ENCODE results near the gene TSPAN18.

Gene TSPAN18

DNA sequence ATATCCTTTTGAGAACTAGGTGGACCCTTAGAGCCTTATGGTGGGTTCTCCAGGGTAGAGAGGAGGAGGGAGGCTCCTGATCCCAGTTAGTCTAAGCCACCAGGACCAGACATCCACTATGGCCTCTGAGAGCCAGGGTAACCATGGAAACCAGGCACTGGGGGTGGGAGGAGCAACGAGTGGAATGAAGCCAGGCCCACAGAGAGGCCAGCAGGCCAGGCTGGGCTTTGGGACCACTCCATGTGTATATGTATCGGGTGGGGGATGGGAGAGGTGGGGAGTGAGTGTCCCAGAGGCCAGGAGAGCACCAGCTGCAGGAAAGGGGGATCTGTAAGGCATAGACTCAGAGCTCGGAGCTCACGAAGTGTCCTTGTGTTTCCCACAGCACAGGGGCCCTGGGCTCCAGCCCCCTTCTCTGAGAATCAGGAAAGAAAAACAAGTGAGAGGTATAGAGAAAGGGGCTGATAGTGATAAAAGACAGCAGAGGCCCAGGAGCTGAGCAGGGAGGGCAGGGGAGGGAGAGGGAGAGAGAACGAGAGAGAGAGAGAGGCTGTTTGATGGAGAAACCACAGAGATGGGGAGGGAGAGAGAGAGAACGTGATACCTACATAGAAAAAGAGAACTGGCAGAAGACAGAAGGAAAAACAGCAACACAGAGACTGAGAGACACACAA lies 15.5 kb upstream of the TSPAN18 start:
- DNase-seq = no peak

DNA sequence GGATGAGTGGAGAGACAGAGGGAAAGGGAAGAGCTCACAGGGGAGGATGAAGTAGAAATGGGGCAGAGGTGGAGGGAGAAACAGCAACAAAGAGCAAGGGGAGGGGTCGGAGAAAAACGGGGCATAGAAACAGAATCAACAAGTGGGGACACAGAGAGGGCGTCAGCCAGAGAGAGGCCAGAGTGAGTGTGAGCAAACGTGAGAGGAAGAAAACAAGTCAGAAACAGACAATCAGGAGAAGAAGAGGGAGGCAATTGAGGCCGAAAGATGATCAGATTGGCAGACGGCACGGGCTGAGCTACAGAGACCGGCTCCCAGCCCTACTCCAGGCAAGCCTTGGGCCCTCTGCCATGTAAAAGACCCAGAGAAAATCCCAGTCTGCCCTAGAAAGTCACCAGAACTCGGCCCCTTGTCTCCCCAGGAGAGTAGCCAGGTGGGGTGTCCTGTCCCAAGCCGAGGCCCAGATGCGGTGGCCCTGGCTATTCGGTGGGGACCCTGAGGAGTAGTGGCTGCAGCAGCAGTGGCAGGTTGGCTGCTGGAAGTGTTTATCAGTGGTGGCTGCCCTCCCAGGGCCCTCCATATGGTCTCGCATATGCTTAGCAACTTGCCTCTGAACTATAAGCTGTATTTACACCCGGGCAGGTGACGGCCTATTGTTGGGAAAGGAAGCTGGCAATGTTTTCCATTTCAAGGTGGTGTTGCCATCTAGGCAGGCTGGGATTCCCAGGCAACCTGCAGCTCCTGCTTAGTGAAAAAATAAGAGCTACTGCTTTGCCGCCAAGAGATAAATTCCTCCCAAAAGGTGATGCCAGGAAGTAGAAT lies 14.8 kb upstream of the TSPAN18 start:
- DNase-seq = no peak

DNA sequence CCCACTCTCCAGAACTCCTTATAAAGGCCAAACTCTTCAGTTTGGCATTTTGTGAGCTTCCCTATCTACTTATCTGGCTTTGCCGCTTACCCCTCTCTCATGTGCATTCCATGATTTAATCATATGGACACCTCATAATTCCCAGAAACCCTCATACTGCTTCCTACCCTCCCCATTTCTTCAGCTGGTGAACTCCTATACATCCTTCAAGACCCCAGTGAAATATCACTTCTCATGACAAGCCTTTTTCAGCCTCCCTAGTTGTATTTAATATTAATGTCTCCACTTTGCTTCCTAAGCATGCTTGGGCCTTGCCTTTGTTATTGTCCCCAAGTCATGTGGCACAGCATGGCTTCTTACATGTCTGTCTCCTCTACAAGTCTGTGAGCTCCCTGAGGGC lies 13.7 kb upstream of the TSPAN18 start:
- DNase-seq = no peak

DNA sequence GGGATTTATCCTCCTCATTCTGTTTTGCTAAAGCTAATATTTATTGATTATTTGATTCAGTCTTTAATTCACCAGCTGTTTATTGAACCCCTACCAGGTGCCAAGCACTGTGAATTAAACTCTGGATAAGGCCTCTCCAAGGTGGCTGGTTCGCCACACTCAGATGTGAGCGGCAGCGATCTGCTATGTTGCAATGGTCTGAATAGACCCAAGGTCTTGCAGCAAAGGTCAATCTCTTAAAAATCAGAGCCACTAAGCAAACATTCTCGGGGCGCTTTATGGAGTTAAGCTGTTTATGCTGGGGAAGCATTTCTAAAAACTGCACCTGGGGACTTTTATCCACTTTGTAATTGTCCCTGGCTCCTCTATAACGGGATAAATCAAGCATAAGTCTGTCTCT lies 10.5 kb upstream of the TSPAN18 start:
- no peak for DNase-seq

DNA sequence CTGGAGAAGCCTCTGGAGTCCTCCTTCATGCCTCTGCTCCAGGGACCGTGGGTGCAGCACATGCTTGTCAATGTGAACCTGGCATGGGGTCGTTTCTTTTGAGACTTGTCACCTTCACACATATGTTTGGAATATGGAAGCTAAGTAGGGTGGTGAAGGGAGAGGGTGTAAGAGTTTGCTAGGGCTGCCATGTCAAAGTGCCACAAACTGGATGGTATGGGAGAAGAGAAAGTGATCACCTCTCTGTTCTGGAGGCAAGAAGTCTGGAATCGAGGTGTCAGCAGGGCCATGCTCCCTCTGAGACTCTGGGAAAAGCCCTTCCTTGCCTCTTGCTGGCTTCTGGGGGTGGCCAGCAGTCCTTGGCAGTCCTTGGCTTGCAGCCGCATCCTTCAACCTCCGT lies 8.7 kb upstream of the TSPAN18 start:
- DNase-seq = no peak

DNA sequence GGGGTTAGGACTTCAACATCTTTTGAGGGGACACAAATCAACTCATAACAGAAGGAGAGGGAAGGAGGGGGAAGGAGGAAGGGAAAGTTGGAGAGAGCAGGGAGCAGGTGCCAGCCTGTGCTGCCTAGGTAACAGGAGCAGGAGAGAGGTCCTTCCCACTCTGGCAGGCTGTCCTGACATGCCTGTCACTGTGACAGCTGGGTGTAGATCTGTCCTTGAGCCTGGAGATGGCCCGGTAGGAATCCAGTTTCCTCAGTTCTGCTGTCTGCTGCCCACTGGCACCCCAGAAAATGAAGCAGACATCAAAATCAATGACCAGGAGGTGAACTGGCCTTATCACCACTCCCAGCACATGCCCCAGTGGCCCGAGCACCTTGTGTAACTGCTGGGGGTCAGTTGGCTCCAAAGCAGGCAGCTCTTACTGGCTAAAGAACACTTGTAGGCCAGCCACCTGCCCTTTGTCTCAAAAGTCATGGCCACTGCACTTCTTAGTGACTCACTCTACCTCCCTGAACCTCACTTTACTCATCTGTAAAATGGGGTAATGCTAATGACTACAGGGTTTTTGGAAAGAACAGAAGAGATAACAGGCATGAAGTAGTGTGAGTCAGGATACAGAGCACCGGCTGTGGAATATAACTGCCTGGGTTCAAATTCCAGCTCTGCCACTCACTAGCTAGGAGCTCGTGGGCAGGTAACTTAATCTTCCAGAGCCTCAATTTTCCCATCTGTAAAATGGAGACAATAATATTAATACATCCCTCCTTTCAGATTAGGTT lies 8.0 kb upstream of the TSPAN18 start:
- DNase-seq = no peak

DNA sequence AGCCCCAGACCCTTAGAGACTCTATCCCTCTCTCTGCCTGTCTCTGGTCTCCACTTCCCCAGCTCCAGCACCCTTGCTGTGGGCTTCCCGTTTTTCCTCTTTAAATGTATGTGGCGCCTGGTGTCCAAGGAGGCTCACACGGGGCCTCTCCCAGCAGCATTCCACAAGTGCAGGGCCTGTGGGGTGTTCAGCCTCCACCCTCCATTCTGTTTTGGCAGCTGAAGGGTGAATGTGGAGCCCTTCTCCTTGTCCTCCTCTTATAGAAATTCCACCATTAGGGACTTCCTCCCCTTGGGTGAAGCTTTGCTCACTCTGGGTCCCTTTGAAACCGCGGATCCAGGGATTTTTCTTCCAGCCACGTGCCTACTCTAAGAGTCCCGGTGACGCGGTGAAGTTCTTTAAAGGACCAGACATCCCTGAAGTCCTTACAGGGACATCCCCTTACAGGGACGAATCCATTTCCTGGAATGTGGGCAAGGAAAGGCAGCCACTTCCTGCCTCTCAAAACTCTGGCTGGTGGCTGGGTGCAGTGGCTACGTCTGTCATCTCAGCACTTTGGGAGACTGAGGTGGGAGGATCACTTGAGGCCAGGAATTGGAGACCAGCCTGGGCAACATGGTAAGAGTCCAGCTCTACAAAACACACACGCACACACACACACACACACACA lies 1.6 kb upstream of the TSPAN18 start:
- DNase-seq = peak; percentile 79

DNA sequence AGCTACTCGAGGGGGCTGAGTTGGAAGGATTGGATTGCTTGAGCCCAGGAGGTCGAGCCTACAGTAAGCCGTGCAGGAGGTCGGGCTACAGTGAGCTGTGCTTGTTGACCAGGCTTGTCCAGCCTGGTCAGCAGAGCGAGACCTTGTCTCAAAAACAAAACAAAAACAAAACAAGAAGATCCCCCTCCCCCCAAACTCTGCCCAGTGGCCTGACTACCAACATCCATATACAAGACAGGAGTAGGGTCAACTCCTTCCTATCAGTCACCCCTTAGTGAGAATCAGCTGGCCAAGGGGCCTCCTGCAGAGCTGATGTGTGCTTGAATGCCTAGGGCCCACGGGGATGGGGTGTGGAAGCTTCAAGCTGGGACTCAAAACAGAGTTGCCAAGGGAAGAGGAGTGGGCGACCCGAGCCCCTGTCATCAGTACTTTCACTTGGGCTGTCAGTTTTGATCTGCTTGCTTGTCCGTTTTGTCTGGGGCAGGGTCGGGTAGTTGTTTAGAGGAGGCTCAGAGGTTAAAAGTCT lies 942 bp upstream of the TSPAN18 start:
- no peak for DNase-seq

DNA sequence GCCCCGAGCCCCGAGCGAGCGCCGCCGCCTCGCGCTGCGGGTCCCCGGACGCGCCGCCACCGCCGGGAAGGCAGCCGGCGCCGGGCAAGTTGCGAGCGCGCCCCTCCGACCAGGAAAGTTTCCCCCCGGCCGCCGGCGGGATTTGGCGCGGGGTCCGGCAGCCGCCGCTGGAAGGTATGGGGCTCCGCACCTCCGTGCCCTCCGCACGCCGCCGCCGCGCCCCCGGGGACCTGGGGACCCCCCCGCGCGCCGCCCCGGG lies 281 bp downstream of the TSPAN18 start:
- DNase-seq = no peak

DNA sequence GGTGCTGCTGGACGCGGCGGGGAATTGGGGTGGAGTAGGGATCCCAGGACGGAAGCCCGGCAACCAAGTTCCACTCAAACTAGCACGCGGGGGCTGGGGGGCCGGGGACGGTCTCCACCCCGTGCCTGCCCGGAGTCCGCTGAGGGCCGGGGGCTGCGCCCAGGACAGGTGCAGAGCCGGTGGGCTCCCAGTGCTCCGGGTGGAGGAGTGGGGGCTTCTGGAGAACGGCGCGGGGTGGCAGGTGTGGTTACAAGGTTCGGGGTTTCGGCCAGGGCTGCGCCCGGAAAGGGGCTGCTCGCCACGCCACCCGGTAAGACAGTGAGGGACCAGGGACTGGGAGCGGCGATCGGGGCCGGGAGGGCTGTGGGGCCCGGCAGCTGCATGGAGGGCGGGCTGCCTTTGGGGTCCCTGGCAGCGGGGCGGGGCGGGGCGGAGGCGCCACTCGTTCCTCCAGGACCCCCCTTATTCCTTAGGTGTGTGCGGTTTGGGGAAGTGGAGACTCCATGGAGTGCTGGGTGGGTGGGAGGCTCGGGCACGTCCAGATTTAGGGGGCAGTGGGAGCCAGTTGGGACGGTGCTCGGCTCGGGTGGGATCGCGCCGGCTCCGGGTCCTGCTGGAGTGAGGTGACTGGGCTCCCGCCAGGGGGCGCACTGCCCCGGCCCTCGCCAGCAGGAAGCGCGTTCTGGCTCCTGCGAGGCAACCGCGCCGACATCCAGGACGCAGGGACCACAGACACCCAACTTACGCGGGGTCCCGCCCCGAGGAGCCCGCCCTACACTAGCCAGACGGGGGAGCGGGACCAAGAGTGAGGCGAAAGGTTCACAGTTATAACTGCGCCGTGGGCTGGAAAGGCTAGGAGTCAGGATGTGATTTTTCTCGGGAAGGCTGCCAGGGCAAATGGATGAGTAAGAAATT lies 868 bp downstream of the TSPAN18 start:
- peak; percentile 80 for DNase-seq

DNA sequence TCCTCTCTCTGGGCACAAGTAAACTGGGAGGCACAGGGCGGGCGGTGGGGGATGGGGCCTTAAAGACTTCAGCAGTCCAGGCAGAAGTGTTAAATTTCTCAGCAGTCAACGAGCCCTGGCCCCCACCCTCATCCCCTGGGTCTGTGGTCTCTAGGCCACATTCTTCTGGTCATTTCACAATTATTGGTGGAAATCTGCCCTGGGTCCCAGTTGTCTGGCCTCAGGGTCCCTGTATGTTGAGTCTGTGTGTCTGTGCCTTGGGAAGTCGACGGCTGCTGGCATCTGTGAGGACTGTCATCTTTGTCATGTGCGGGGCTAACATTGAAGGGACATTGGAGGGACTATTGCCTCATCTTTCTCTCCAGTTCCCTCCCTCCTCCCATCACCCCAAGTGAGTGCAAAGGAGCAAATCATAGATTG lies 1.7 kb downstream of the TSPAN18 start:
- DNase-seq = no peak

DNA sequence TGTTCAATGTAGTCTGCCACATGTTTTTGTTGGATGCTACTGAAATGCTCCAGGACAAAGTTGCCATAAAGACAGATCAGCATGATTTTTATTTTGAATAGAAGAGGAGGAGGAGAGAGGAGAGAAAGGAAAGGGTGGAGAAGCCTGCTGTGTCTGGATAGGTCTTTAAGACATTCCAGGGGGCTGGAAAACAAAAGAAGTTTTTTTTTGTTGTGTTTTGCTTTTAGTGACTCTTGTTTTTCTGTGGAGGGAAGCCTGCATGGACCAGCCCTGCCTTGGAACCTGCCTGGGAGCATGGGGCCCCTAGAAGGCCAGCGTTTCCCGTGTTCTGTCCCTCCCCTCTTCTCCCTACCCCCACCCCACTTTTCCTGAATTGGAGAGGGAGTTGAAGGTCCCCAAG lies 2.3 kb downstream of the TSPAN18 start:
- no peak for DNase-seq

DNA sequence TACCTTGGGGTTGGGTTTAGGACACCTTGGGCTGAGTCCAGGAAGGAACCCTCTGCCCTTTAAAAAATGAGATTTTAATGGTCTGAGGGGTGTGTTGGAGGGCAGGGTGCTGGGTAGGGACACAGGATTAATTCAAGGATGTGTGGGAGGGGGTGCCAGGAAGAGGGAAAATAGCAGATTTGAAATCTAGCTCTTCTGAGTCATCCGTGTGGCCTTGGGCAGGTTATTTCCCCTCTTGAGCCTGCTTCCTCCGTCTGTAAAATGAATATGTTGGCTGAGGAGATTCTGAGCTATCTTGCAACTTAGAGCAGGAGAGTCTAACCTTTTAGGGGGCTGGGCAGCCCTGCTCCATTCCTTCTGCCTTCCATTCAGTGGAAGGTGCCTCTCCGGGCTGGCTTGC lies 3.0 kb downstream of the TSPAN18 start:
- DNase-seq = no peak

DNA sequence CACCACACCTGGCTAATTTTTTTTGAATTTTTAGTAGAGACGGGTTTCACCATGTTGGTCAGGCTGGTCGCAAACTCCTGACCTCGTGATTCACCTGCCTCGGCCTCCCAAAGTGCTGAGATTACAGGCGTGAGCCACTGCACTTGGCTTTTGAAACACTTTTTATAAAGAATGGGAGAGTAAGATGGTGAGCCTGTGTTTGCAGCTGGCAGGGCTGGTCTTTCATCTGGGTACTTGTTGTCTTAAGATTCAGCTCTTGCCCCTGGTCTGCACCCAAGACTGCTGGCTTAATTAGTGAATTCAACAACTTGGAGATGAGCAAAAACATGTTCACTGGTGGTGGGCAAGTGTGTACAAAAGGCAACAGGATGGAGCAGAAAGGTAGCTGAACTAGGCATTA lies 4.0 kb downstream of the TSPAN18 start:
- DNase-seq = no peak

DNA sequence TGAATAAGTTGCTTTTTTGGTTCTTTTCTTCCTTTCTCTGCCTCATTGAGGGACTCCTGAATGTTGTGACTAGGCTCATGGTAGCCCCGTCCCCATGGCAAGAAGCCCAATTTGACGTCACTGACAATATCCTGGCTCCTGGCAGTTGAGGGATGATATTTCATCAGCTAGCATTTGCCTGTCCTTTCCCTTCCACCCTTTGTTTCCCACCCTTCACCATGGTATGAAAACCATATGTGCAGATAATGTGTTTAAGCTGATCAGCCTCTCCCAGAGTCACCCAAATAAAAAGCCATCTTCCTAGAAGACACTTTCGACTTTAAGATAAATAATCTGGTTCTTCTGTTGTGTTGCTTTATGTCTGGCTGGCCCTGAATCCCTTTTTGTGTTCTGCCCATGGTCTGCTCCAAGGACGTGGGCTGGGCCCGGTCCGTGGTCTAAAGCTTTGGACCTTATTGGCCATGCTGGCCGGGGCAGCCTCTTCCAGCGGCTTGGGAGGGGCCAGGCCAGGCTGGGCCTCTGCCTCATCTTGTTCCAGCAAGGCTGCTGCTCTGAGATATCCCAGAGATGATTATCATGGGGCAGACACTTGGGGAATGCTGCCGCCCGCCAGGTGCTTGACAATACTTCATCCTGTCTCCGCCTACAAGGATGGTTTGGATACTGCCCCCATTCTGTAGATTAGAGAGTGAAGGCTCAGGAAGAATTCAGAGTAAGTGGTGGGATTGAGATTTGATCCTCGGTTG lies 5.1 kb downstream of the TSPAN18 start:
- DNase-seq = peak; percentile 74

DNA sequence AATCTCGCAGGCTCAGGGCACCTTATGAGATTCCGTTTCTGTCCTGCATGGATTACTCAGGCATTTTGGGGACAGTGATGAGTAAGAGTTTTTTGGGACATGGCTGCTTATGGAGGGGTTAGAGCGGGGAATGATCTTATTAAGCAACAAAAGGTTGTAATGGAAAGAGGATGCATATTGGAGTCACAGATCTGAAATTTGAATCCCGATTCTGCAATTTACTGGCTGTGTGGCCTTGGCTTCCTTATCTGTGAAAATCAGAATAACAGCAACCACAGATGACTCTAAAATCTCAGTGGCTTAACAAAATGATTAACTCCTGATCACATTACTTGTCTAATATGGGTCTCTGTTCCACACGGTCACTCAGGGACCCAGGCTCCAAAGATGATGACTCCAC lies 5.8 kb downstream of the TSPAN18 start:
- no peak for DNase-seq

DNA sequence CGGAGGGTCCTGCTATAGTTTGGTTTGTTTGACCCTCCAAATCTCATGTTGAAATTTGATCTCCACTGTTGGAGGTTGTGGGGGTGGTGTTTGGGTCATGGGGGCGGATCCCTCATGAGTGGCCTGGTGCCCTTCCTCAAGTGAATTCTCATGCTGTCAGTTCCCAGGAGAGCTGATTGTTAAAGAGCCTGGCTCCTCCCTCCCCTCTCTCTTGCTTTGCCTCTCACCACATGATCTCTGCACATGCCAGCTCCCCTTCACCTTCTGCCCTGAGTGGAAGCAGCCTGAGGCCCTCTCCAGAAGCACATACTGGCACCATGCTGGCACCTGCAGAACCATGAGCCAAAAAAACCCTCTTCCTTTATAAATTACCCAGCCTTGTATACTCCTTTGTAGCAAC lies 7.1 kb downstream of the TSPAN18 start:
- no peak for DNase-seq

DNA sequence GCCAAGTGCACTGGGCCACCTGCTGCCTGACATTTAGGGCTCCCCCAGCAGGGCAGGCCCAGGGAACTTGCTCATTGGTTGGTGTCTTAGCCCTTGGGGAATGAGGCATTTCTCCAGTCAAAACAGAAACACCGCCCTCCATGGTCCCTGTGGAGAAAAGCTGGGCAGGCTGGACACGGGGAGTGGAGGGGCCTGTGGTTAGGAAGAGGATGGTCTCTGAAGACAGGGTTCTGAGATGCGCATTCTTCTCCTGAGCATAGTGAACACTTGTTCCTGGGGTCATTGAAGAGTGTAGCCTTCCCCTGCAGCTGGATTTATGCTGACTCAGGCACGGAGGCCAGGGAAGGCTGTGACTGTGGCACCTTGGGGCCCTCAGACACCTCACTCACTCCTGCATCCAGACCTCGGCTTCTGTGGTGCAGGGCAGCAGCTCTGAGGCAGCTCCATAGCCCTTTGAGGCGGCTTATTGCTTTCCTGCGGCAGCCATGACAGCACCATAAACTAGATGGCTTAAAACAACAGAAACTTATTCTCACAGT lies 8.2 kb downstream of the TSPAN18 start:
- DNase-seq = no peak

DNA sequence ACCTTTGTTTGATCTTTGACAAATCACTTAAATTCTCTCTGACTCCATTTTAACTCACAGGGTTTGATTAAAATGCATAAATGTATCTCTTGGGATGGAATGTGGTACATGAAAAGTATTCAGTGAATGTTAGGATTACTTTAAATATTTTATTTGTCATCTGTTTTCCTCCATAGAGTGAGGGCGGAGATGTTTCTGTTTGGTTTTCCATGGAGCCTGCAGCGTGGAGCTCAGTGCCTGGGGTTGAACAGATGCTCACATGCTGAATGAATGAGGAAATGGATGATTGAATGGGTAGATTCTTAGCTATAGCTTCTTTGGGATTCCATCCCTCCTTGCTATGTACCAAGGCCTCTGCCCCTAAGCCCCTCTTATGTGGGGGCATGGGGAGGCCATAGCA lies 10.0 kb downstream of the TSPAN18 start:
- peak; percentile 87 for DNase-seq

DNA sequence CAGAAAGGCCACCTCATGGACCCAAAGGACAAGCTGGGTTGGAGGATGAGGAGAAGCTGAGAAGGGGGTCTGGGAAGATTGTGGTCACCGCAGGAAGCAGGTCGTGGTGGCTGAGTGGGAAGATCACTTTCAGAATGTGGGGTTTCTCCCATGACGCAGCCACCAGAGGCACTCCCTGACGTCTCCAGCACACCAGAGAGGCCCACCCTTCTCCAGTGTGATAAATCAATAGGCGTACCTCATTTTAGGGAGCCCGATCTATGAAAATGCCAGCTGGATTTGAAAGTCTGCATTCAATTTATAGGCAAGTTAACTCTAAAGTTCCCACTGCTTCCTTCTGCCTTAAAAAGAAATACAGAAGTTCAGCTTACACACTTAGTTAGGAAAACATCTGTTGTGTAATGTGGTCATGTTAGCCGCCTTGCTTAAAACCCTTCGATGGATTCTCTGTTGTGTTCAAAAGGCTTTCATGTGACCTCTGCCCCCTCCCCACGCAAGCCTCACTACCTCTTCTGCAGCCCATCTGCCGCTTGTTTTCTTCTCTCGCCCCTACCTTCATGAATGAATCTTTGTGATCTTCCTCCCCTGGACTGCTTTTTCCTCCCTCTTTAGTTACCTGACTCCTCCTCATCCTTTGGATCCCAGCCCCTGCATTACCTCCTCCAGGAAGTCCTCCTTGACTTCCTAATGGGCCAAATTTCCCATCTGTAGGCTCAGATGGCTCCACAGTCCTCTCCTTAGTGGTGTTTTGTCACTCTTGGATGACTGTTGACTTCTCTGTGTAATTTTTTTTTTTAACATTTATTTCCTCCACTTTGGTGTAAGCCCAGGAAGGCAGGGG lies 10.7 kb downstream of the TSPAN18 start:
- DNase-seq = no peak

Measured in fibroblast of skin of back (primary cell).